HG03342 (cell line): Measurements from ENCODE around the gene CWH43.
"Not testable (repeated sequence)": the region's sequence is repeated elsewhere in the genome, so short reads cannot be mapped to it uniquely, and the experiment has no call there.

ENCODE experiments used
- ATAC-seq: cut with Tn5 transposase; IDR thresholded peaks from one replicate; pipeline ENCODE4 v1.9.1; 2021; ENCODE audit warnings: mild to moderate bottlenecking, moderate library complexity; ENCODE audit not compliant: unreplicated experiment

Gene CWH43

DNA sequence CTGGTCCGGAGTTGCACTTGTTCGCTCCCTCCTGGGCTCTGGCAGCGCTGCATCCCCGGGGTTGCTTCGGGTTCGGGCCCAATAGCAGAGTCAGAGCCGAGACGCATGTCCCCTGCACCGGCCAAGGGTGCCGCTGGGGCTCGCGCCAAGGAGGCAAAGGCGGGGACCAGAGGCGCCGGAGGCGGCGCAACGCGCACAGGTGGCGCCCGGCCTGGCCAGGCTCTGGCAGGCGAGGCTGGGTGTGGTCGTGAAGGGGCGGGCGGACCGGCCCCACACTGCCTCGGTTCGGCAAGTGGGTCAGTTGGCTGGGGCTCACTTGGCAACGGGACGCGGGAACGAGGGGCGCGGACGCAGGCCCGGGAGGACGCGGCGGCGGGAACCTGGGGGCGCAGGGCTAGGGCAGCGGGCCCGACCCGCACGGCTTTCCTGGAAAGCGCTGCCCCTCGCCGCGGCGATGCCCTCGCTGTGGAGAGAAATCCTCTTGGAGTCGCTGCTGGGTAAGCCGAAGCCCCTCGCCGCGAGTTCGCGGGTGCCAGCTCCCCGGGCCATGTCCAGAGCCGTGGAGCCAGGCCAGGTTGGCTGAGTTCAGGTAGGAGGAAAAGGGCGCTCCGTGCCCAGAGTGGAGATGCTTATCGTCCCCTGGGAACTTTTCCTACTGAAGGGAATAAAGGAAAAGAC lies at the start of gene CWH43:
TSS of gene CWH43 (plus strand) at position 300 of the 678 bp plus-strand sequence. CDS start at position 455, 155 bp downstream.
- no peak for ATAC-seq

DNA sequence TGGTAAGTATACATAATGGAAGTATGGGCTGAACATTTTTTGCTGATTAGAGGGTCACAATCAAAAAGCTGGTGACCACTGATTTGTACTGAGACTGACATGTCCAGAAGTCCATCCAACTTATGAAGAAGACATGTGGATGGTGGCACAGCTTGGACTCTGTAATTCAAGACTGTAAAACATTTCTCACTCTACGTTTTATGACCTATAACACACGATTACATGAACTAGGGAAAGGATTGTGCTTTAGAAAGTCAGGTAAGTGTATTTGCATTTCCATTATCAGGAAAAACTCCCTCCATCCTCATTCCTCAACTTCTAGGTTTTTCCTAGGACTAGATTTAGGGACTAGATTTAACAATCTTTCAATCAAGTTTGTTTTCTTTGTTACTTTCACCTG lies 49.0 kb upstream of the CWH43 start:
- ATAC-seq = no peak

DNA sequence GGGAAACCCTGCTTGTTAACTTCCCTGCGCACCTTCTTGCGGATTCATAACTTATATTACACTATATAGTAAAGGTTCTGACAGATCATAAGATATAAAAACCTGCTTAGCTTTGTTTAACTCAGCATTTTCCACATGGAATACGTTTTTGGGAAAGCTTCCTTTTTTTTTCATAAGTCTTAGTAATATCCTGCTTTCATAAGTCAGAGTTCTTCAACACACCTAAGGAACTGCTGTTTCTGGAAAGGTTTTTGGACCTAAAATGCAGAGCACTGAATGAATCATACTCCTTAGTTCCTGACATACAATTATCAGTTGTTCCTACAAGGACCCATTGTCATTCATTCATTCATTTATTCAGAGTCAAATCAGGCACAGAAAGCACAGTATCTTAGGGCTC lies 47.2 kb upstream of the CWH43 start:
- ATAC-seq = no peak

DNA sequence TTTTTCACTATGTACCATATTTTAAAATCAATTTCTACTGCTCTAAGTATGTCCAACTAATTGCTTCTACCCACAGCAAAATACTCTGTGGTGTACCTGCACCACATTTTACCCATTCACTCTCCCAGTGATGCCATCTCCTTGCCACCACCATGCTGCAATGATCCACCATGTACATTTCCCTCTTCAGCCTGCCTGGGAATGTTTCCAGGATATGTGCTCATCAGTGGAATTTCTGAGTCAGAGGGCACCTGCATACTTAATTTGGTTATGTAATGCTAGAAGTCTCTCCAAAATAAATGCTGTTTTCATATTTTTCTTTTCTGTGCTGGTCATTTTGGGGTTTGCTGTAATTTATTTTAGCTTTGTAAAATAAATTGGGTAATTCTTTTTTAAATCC lies 46.3 kb upstream of the CWH43 start:
- no peak for ATAC-seq

DNA sequence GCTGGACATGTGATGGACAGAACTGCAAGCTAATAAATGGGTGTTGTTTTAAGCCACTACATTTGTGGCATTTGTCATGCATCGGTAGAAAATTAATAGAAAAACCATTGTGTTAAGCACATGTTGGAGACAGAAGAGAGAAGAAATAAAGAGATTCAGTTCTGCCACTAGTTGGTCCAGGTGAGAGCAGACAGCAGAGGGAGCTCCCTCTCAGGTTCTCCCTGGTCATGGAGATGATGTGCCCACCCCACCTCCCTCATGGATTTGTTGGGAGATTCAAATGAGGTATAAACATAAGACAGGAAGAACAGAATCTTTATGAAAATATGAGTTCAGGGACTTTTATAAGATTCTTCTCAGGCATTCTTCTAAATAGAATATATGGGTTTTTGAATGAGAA lies 42.7 kb upstream of the CWH43 start:
- ATAC-seq = no peak

DNA sequence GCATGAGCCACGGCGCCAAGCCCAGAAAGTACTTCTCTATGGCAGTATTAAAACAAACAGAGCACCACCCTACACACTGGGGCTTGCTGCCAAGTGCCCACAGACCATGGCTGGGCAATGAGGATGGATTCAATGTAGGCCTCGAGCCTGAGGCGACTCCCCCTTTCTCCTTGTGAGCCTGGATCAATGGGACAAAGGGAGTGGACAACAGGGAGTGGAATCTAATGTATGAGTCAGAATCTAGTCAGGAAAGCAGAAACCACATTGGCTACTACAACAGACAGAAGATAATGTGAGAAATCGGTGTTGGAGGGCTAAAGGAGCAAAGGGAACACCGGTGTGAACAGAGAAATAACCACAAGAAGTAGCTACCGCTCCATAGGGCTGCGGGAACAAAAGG lies 41.8 kb upstream of the CWH43 start:
- no peak for ATAC-seq

DNA sequence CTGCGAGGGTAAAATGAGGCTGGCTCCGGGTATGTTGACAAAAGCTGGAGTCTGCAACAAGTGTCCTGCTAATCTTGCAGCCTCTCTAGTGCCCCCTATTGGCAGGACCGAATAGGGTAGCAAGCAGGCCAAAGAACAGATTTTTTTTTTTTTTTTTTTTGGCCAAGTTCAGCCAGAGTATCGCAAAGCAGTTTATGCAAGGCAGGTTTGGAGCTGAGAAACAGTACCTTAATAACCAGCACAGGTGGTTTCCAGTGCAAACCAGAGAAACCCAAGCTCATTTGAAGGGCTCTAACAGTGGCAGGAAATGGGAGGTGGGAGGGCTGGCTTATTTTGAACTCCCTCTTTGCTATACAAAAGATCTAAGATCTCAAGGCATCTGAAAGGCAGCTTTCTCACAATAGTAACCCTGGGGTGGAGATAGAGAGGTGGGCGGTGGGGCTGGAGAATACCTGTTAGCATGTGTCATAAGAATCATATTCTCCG lies 41.3 kb upstream of the CWH43 start:
- no peak for ATAC-seq

DNA sequence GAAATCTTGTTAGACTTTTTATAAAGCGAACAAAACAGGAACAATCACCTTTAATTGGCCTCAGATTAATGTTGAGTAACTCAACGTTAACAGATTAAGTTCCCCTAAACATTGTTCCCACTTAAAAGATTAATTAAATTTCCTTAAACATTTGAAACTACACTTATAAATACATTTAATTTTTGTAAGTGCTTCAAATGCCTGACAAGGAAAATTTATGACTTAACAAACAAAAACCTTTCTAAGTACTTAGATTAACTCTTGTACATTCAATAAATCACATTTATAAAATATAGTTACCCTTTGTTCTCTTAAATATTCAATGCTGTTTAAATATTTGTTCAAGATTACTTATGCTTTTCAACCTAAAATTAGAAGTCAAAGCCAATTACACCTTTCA lies 40.1 kb upstream of the CWH43 start:
- no peak for ATAC-seq

DNA sequence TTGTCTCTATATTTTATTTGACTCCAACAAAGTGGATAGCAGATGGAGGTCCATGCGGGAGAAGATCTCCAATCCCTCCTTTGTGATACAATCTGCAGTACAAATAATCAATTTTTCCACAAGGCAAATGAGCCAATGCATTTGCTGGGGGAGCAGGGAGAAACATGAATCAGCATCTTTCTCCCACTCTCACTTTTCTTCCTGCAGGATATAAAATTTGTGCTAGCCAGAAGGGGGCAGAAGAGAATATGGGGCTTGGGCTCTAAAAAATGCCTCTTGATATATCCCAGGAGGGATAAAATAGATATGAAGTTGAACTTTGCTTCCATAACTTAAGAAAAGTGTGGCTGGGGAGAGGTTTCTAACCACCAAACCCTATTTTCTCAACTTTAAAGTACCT lies 38.3 kb upstream of the CWH43 start:
- ATAC-seq = no peak

DNA sequence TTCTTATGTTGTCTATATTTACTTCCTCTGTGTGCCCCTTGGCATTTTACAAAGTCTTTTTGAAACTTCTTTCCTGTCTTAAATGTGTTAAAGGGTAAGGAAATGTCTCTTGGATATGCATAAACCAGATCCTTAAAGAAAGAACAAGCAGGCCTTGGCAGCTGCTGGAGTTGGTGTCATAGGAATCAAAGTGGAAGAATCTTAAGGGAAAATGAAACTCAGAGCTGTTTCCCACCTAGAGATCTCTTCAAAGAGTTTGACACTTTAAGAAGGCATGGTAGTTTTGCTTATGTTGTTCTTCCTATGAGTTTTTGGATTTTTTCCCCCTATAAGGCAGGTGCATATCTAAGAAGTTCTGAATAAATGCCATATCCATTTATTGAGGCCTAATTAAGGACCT lies 37.0 kb upstream of the CWH43 start:
- no peak for ATAC-seq

DNA sequence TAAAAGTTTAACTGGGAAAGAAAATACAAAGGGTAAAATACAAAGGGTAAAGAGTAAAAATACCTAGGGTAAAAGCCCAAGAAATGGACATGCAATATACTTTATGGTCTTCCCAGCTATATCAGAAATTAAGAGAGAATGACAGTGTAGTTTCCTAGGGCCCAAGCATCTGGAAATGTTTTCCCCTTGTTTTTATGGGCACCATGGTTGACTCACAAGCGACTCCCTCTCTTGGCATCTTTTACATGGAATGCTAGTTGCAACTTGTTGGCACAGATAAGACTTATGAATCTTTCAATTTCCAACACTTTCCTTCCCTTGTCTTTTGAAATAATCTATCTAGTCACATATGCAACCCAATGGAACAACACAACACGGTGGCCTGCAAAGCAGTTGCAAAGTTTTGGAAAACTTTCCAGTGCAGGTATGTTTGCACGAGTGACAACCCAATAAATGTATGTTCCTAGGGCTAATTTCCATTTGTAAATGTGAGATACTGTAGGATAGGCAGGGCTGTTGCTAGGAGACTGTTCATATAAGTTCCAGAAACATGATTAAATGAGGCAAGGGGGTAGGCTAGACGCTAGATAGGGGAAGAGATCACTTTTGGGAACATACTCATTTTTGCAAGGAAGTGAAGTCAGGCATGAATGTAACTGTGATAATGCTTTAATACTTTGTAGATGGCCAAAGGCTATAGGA lies 36.4 kb upstream of the CWH43 start:
- no peak for ATAC-seq

DNA sequence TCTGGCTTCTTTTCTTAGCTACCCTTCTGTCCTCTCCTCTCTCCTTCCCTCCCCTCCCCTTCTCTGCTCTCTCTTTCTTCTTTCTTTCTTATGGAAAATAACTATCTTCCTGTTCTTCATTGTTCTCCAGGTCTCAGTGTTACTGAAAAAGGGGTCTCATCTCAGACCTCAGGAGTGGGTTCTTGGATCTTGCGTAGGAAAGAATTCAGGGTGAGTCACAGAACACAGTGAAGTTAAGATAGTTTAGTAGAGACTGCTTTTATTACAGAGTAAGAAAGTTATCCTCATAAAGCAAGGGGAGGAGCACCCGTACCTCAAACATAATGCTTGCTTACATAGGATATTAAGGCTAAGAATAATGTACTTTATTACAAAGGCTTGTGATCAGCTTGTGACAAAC lies 31.8 kb upstream of the CWH43 start:
- no peak for ATAC-seq

DNA sequence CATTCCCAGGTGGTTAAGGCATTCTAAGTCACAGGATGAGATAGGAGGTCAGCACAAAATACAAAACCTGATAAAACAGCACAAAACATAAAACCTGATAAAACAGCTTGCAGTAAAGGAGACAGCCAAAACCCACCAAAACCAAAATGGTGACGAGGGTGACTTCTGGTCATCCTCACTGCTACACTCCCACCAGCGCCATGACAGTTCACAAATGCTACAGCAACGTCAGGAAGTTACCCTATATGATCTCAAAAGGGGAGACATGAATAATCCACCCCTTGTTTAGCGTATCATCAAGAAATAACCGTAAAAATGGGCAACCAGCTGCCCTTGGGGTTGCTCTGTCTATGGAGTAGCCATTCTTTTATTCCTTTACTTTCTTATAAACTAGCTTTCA lies 28.7 kb upstream of the CWH43 start:
- ATAC-seq = not testable (repeated sequence)

DNA sequence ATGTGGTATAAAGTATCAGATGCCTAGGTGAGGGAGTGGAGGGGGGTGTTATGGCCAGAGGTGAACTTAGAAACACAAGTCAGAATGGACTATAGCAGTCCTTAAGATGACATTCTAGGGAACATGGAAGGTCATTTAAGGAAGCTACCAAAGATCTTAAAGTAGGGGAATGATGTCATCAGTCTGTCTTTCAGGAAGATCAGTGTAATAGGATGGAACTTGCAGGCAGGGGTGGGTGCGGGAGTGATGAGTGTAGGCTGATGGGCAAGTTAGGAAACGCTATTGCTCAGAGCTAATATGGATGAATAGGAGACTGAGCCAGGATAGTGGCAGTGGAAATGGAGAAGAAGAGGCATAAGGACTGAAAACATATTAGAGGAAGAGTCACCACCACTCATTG lies 27.5 kb upstream of the CWH43 start:
- no peak for ATAC-seq

DNA sequence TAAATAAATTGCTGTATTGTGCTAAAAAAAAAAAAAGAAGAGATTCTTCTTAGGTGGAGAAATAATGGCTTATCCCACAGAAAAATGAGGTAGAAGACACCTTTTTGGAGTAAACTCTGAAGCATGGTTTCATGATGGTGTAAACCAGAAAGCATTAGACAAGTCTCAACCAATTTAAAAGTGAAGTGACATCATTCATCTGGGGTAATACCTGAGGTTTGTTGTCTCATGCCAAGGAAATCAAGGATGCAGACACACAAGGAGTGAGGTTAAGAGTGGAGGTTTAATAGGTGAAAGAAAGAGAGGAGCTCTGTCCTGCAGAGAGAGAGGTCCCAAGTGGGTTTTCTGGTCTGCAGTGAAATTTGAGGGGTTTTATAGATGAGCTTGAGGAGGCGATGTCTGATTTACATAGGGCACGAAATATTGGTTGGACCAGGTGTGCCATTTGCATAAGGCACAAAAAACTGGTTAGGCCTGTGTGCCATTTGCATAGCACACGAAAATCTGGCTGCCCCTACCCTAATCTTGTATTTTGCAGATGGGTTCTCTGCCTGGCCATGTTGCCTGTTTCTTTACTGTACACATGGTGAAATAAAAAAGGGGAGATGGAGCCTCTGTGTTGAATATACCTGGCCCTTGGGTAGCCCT lies 25.0 kb upstream of the CWH43 start:
- no peak for ATAC-seq

DNA sequence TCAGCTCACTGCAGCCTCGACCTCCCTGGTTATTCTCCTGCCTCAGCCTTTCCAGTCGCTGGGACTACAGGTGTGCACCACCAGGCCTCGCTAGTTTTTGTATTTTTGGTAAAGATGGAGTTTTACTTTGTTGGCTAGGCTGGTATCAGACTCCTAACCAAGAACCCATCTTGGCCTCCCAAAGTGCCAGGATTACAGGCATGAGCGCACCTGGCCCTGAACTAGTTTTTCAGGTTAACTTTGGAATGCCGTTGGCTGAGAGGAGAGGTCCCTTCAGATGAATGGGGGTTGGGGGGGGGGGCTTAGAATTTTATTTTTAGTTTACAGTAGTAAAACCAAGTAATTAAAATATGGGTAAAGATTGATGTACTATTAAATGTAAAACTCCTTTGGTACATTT lies 23.4 kb upstream of the CWH43 start:
- no peak for ATAC-seq

DNA sequence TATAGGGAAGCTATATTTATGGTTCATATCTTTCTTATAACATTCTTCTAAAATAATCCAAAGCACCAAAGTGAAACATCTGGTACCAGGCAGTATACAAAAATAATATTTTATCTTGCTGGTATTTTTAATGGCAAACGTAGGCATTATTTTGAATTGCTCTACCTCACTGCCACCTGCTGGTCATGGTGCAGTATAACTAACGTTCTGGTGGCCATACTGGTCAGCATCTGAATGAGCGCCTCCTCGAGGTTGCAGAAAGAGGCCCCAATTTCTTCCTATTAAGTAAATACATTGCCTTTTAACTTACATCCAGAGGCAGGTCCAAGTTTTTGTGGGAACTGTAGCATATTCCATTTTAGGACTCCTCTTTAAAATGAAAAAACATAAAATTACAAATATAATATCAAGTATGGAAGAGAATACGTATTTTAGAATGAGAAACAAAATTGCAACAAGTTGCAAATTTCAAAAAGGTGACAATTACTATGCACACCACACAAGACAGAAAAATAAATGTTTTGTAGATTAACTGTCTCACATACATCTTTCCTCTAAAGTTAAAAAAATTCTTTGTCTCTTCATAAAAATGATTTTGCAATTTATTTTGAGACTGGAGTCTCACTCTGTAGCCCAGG lies 22.9 kb upstream of the CWH43 start:
- peak; percentile 97 for ATAC-seq

DNA sequence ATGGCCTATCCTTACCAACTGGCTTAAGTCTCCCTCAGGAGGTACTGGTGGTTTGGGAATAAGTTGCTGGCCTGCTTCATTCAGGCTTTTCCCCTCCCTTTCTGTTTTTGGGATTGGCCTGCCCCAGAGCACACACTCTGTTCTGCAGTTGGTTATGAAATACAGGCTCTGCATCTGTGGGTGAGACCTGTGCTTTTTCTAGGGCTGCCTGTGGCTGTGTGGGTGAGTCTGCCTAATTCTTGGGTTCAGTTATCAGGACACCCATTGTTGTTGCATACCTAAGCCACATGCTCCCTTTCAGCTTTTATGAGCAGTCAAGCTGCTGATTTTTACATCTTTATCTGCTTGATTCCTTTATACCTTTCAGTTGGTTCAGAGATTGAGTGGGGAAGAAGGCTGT lies 19.0 kb upstream of the CWH43 start:
- ATAC-seq = no peak

DNA sequence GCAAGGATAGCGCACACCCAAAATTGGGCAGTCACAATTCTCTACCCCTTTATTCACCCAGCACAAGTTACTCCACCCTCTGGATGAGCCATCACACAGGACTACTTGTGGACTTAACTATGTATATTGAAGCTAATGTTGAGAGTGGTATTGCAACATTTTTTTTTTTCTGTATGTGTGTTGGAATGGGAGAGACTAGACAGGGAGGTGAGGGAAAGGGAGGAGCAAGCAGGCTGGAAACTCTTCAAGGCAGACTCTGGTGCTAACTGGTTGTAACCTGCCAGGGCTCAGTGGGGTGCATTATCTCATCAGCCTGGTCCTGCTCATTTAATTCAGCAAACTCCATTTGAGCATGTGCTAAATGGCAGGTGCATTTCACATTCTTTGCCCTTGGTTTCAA lies 18.4 kb upstream of the CWH43 start:
- ATAC-seq = no peak

DNA sequence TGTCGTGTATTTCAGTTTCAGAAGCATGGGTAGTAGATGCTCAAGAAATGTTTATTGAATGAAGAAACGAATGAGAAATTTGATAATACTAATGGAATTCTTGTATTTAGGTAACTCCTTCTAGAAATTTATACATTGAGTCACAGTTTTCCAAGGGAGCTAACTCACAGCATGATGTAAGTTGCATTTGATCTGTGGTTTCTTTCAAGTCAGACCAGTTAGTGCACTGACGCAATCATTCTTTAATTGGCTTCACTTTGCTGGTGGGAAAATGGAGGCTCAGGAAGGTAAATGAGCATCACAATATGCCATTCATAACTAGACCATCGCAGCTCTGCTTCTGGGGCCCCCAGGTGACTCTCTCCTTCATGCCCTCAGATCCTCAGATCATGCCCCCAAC lies 17.3 kb upstream of the CWH43 start:
- no peak for ATAC-seq

DNA sequence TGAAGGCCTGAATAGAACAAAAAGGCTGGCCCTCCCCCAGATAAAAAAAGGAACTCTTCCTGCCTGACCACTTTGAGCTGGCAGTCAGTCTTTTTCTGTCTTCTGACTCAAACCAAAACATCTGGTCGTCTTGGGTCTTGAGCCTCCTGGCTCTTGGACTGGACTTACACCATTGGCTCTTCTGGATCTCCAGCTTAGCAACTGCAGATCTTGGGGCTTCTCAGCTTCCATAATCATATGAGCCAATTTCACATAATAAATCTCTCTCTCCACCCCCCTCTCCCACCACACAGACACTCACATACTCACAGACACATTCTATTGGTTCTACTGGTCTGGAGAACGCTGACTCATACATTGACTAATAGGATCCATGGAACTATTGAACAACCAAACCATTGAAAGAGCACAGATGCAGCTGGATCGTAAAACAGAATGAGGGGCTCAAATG lies 15.6 kb upstream of the CWH43 start:
- ATAC-seq = no peak
